Measurements from ENCODE around the gene PRRT3. TPM values are rescaled to one million over a fixed set of nuclear protein-coding genes. Genes with fewer than 3 reads are reported as not detected.

The PRRT3 gene
- total and polyA plus RNA-seq, 2 of the 13 experiments (the other 11 are each of a cell fraction or from before 2014, with no cell fraction given) = 0.22 to 0.44 TPM

DNA sequence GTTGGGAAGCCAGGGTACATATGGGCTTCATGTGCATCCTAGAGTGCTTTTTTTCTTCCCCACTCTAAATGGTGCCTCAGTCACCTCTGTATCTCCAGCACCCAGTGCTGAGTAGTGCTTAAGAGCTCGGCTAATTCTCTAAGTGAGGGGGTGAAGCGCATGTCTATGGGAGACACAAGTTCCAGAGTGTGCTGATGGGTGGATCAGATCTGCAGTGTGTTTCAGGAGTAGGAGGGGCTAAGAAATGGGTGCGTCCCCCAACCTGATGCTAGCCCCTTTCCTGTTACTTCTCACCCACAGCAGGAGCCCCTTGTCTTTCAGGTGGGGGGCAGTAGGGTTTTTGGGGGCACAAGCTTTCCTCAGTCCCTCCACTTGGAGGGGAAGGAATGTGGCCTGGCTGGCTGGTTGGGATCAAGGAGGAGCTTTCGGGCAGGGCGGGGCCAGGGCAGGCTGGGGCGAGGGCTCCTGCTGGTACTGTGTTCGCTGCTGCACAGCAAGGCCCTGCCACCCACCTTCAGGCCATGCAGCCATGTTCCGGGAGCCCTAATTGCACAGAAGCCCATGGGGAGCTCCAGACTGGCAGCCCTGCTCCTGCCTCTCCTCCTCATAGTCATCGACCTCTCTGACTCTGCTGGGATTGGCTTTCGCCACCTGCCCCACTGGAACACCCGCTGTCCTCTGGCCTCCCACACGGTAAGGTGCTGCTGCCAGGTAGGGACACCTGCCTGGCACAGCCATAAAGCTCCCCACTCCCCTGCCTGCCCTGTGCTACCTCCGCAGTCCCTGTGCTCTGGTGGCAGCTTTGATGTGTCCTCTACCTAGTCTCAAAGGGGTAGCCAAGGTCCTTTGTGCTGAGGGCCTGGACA, 49.6 kb downstream of the PRRT3 start, which contains the start of gene IL17RE (continued):
- TF ChIP-seq, protein P1, sequence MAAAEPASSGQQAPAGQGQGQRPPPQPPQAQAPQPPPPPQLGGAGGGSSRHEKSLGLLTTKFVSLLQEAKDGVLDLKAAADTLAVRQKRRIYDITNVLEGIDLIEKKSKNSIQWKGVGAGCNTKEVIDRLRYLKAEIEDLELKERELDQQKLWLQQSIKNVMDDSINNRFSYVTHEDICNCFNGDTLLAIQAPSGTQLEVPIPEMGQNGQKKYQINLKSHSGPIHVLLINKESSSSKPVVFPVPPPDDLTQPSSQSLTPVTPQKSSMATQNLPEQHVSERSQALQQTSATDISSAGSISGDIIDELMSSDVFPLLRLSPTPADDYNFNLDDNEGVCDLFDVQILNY (CRISPR knock-in tag; conservative IDR thresholded peaks at IDR 0.05) = no peak
- TF ChIP-seq RAD21 (CRISPR knock-in tag; IDR thresholded peaks at IDR 0.05) (no peak), ZNF691 (CRISPR knock-in tag; IDR thresholded peaks at IDR 0.05; ENCODE audit: borderline replicate concordance, low read depth) (peak; percentile 42; the same call in 1 of the 2 replicates), MYNN (CRISPR knock-in tag; IDR thresholded peaks at IDR 0.05; ENCODE audit: low read depth) (no peak), HES4 (CRISPR knock-in tag; IDR thresholded peaks at IDR 0.05; ENCODE audit: borderline replicate concordance) (no peak), REL (CRISPR knock-in tag; conservative IDR thresholded peaks at IDR 0.05) (no peak), ZNF609 (CRISPR knock-in tag; IDR thresholded peaks at IDR 0.05; ENCODE audit: borderline replicate concordance) (no peak), SMARCE1 (IDR thresholded peaks at IDR 0.05; ENCODE audit: borderline replicate concordance) (no peak), GZF1 (CRISPR knock-in tag; IDR thresholded peaks at IDR 0.05) (no peak), TCF7 (IDR thresholded peaks at IDR 0.05; ENCODE audit: low read depth) (no peak), HDAC6 (IDR thresholded peaks at IDR 0.05; ENCODE audit: low read depth, low read length) (no peak), HOXA5 (CRISPR knock-in tag; IDR thresholded peaks at IDR 0.05) (no peak), ZNF17 (CRISPR knock-in tag; IDR thresholded peaks at IDR 0.05) (no peak), ZNF615 (CRISPR knock-in tag; IDR thresholded peaks at IDR 0.05; ENCODE audit: borderline replicate concordance) (no peak), RNF219 (CRISPR knock-in tag; IDR thresholded peaks at IDR 0.05) (no peak), ARID5B (CRISPR knock-in tag; IDR thresholded peaks at IDR 0.05) (no peak)

Measured in HepG2 (cell line).